Stromal cell of bone marrow (primary cell): ENCODE results near the gene SETBP1.

Experiments
- DNase-seq: peaks from one replicate; pipeline ENCODE4 v3.0.0-alpha.2; 2012; ENCODE audit warnings: low read depth

SETBP1 gene

GRCh38 chr18:44938720-44939665, 258.3 kb downstream of the SETBP1 start:
- DNase-seq, result no peak

GRCh38 chr18:44941516-44941915, 260.8 kb downstream of the SETBP1 start:
- no peak for DNase-seq

GRCh38 chr18:44942073-44942472, 261.4 kb downstream of the SETBP1 start:
- DNase-seq, result no peak

- no peak for DNase-seq
Observed at GRCh38 chr18:44943311-44943881, 262.7 kb downstream of the SETBP1 start.

DNA sequence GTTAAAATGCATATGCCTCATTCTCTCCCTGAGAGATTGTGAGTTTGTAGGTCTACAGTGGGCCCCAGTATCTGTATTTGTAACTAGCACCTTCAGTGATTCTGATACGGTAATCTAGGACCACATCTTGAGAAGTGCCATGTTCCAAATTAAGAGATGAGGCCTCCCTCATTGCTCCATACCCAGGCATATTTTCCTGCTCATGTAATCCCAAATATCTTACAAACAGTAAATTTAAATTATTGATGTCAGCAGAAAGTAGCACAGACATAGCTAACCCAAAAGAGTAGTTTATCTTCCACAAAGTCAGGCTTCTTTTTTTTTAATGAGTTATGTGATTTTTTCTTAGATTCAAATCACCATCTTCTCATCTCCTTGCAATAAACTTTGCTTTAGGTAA, 263.8 kb downstream of the SETBP1 start:
- no peak for DNase-seq

DNA sequence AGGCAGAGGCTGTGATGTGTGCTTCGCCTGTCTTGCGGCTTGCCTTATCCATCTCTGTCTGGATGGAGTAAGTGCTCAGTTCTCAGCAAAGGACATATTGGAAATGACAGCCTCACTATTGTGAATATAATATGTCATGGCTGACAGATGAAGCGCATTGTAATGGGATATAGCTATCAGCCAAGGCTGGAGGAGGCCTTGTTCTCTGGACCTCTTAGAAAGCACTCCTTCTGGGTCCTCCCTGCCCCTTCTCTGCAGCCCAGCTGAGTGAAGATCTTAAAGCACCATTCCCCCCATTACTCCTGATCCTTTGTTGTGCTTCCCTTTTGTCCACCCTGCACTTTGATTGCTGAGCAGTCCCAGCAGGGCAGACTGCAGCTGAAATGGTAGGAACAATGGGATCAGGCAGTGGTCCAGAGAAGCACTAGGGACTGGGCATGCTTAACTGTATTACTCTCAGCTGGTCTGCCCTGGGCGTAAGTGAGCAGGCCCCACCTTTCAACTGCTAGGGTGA, 265.3 kb downstream of the SETBP1 start:
- DNase-seq, result no peak

DNA sequence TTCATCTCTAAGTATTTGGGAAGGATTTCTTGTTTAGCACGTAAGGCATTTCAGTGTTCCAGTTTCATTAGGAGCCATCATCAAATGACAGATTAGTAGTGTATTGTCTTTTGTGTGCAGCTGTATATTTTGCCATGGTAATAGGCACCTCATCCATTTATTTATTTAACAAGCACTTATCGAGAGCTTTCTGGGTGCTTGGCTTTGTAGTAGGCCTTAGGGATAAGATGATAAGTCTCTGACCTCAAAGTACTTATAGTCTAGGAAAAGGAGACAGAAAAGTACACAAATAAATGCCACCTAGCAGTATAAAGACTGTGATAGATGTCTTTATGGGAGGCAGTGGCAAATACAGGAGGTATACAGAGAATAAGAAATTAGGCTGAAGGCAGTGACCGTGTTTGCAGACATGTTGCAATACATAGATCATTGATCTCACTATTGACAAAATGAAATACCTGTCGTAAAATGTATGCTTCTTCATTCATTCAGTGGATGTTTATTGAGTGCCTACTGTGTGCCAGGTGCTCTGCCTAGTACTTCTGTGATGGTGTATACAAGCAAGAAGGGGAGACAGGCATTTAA, 265.9 kb downstream of the SETBP1 start:
- DNase-seq, result no peak

DNA sequence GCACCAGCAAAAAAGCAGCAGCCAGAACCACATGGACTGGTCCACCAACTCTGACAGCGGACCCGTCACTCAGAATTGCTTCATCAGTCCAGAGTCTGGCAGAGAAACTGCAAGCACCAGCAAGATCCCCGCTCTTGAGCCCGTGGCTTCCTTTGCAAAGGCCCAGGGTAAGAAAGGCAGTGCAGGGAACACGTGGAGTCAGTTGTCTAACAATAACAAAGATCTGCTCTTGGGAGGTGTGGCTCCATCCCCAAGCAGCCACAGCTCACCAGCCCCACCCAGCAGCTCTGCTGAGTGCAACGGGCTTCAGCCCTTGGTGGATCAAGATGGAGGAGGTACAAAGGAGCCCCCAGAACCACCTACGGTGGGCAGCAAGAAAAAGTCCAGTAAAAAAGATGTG, 269.3 kb downstream of the SETBP1 start:
- DNase-seq, result no peak

- DNase-seq, result no peak
Observed at GRCh38 chr18:44950685-44951195, 270.1 kb downstream of the SETBP1 start.

- DNase-seq, result no peak
Observed at GRCh38 chr18:44951748-44952147, 271.1 kb downstream of the SETBP1 start.

- no peak for DNase-seq
Observed at GRCh38 chr18:44954257-44954656, 273.6 kb downstream of the SETBP1 start.

DNA sequence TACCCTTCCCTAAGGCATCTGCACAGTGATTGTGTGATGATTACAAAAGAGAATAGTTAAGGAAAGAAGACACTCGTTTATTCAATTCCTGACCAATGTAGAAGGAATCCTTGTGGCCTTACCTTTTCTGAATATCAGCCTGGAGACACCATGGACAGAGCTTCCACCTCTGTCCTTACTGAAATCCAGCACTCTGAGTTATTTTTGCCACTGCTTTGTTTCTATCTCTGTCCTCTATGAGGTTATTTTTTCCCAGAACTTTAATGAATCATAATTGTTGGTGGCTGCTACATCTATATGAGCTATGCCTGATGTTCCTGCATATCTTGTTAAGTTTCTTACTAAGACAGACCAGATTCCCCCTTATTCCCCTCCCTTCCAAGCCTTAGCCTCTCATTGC, 275.1 kb downstream of the SETBP1 start:
- no peak for DNase-seq

- no peak for DNase-seq
Observed at GRCh38 chr18:44957025-44957424, 276.3 kb downstream of the SETBP1 start.

- DNase-seq, result no peak
Observed at GRCh38 chr18:44957461-44957860, 276.8 kb downstream of the SETBP1 start.

DNA sequence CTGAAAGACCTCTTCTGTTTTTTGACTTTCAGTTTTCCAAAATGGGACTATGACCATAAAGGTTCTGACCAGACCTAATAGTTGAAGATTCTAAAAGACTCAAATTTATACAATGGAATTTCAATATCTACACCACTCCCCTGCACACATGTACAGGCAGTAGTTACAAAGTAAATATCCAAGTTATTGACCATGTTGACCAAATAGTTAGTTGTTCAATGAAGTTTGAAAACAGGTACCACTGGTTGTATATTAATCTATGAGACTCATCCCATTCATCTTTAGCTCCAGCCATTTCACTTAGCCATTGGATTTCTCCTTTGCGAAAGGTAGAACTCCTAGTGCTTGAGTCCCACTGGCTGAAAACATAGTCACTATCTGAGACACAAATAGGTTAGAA, 277.4 kb downstream of the SETBP1 start:
- no peak for DNase-seq

DNA sequence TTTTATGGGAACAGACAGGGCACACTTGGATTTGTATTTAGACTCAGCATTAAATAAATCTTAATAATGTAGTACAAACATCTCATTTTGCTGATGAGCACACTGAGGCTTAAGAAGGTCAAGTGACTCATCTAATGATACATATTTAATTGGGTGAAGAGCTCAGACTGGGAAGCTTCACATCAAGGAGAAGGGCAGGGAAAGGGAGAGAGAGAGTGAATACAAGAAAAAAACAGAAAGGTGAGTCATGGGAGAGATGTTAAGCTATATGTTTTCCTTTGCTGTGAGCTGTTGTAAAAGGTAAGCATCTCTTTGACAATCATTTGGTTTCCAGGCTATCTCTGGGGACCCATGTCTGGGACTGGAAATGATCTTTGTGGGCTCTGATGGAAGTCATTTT, 277.8 kb downstream of the SETBP1 start:
- DNase-seq, result peak; percentile 27

GRCh38 chr18:44959013-44959412, 278.3 kb downstream of the SETBP1 start:
- DNase-seq, result no peak

DNA sequence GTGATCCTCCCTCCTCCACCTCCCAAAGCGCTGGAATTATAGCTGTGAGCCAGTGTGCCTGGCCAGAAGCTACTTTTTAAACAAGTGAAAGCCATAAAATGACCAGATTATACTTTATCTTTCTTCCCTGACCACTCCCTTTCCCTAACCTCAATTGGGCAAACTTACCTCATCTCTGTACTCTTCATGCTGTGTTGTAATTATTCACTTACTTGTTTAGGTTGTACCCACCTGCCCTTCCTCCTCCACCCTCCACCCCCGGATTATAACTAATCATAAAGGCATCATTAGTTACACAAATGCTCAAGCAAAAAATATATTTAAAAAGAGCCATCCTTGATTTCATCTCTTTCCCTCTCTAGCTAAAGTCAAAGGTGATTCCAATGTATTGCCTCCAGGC, 279.9 kb downstream of the SETBP1 start:
- no peak for DNase-seq

DNA sequence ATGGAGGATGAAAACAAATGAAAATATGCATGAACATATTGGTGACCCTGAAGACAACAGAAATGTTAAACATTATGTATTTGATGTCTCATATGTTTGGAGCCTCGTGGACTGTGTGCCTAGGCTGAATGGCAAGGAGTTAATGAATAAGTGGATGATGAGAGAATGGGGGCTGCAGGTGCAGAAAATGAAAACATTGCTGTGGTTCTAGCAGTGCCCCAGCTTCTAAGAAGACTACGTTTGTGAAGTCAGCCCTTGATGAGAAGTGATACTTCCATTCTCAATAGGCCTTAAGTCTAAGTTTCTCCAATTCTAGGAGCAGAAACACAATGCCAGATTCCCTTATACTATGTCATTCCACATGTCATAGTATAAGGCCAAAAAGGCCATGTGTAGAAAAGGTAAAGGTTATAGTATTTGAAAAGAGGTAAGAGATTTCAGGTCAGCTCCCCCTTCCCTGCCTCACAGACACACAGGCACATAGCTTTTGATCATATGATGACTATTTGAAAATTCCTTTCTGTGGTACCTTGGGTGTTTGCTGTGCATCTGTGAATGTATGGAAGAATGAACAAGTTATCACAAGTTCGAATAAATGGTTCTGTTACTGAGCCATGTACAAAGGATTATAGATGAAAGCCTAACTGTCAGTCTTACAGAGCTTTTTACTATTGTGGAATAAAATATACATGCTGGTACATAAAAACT, 280.8 kb downstream of the SETBP1 start:
- no peak for DNase-seq

GRCh38 chr18:44967599-44967998, 286.9 kb downstream of the SETBP1 start:
- DNase-seq, result no peak

GRCh38 chr18:44968336-44968735, 287.6 kb downstream of the SETBP1 start:
- no peak for DNase-seq

GRCh38 chr18:44969214-44969795, 288.6 kb downstream of the SETBP1 start:
- DNase-seq, result no peak
